Hematopoietic multipotent progenitor cell treated with erythropoietin and hydrocortisone succinate and interleukin-3 and kit ligand, for 15 days (in vitro differentiated cells): ENCODE results near the gene ITPRID1.

Source experiments
- DNase-seq: peaks from one replicate; pipeline ENCODE4 v3.0.0-alpha.2; 2015; ENCODE audit warnings: low spot score

Gene ITPRID1

DNA sequence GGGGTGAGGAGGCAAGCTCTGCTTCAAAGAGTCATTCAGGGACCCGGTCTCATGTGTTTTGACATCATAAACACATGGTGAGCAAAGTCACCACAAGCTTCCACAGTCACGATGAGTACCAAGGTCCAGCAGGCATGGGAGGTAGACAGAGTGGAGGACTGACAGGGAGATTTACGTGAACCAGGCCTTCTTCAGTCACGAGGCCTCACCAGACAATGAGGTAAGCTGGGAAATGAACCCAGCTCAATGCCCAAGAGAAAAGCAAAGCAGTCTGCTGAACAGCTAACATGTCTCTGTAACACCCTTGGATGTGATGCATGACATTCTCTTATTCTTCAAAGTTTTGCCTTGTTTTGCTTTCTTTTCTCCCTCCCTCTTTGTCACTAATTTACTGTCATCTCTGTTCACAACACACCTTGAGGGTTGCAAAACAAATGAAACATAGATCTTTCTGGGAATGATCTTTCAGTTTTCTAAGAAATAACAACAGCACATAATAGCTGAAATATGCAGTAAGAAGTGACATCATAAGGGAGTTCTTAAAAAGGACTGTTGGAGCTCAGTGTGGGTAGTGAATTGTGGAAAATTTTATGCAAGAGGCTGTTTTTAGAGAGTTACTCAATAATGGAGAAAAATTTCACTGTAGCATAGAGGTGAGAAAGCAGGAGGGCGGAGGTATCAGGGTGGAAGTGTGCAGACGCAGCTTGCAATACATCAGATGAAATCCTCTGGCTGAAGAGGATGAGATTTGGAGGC, 182.1 kb downstream of the ITPRID1 start:
- DNase-seq = no peak

DNA sequence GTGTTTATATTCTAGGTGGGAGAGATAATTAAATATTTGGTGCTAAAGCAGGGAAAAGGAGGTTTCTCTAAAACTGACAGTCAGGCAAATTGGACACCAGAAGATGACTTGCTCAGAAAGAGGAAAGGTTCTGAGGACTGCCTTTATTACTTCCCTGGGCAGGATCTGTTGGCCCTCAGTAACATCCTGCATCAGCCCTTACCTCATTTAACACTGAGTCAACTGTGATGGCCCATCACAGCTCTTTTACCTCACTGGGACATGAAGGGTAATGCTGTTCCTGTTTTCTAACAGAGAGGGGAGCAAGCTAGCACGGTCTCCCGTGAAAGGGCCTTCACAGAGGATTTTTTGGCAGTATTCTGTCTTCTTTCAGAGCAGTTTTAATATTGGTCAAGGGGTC, 185.2 kb downstream of the ITPRID1 start:
- no peak for DNase-seq

DNA sequence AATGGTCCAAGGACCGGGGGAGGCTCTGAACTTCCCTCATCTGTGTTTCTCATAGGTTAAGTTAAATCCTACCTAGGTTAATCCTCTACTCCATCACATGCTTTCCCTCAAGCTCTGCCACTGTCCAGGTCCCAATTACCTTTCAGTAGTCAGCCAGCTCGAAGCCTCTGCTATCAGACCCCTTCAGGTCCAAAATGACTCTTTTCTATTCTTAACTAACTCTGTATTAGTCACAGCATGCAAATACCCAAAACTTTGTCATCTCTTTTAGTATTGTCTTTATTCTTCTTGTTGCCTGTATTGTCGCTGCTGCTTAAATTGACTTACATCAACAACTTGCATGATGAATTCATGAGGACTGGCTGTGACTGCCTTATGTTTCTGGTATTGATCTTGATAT, 188.5 kb downstream of the ITPRID1 start:
- no peak for DNase-seq

DNA sequence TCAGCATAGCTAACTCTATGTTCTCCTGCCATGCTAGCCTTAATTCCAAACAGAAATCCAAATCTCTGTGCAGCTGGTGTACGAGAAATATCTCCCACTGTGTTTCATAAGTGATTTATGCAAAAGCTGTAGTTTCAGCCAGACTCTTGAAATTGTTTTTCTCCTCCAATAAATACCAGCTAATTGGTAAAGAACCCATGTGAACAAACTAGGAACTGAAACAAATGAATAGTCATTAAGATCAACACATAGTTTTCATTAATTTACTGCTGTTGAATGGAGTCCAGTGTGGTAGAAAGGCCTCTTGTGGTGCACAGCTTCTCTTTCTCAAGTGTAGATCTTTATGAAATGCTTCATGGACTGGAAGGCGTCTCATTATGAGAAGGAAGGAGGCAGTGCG, 191.5 kb downstream of the ITPRID1 start:
- no peak for DNase-seq

DNA sequence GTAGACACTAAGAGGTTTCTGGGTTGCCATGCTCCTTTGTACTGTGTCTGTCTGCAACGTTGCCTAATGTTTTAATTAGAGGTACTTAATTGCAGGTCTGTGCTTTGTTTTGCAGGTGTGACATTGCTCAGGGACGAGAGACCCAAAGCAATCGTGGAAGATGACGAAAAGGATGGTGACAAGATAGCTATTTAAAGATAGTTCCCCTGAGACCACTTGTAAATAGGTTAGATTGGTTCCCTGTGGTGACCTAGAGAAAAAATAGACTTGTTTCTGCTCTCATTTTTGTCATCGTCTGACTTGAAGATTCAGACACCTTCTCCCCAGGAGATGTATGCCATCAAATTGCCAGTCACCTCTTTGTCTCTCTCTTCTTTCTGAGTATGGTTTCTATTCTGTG, 193.2 kb downstream of the ITPRID1 start:
- DNase-seq = no peak
